IMR-90 (cell line): ENCODE data around the gene HMG20A.

Source experiments
- CEBPB ChIP-seq: IDR thresholded peaks from 2 replicates; pipeline ENCODE4 v1.6.1; 2012; ENCODE audit warnings: low read depth, low read length, improper control_type of control experiment
- CHD1 ChIP-seq: IDR thresholded peaks from 2 replicates; pipeline ENCODE4 v1.6.1; 2012; ENCODE audit warnings: low read depth, low read length, improper control_type of control experiment
- CTCF ChIP-seq: conservative IDR thresholded peaks from 2 replicates; pipeline ENCODE4 v1.5.1; 2012; ENCODE audit warnings: mild to moderate bottlenecking, low read depth, low read length, improper control_type of control experiment
- FOS ChIP-seq: fragments of 150-350 bp; IDR thresholded peaks from 2 replicates; pipeline ENCODE4 v1.6.1; 2016; ENCODE audit warnings: low read depth, low read length
- MXI1 ChIP-seq: IDR thresholded peaks from 2 replicates; pipeline ENCODE4 v1.6.1; 2012; ENCODE audit warnings: low read depth, mild to moderate bottlenecking, low read length, moderate library complexity, borderline replicate concordance
- NFE2L2 ChIP-seq: fragments of 150-350 bp; IDR thresholded peaks from 2 replicates; pipeline ENCODE4 v1.6.1; 2016; ENCODE audit warnings: low read depth, mild to moderate bottlenecking, low read length
- POLR2A ChIP-seq: IDR thresholded peaks from 2 replicates; pipeline ENCODE4 v1.6.1; 2012; ENCODE audit warnings: mild to moderate bottlenecking, low read depth, low read length
- RAD21 ChIP-seq: IDR thresholded peaks from 2 replicates; pipeline ENCODE4 v1.6.1; 2012; ENCODE audit warnings: low read length, improper control_type of control experiment
- RCOR1 ChIP-seq: IDR thresholded peaks from 2 replicates; pipeline ENCODE4 v1.6.1; 2012; ENCODE audit warnings: mild to moderate bottlenecking, low read length, improper control_type of control experiment; ENCODE audit not compliant: insufficient replicate concordance
- RFX5 ChIP-seq: IDR thresholded peaks from 2 replicates; pipeline ENCODE4 v1.8.0; 2012; ENCODE audit warnings: low read depth, mild to moderate bottlenecking, low read length, moderate library complexity
- SMC3 ChIP-seq: fragments of 150-350 bp; IDR thresholded peaks from 2 replicates; pipeline ENCODE4 v1.6.1; 2016; ENCODE audit warnings: low read depth, mild to moderate bottlenecking, antibody characterized with exemption, low read length, moderate library complexity
- TF ChIP-seq, protein P1 (sequence below): fragments of 150-350 bp; IDR thresholded peaks from 2 replicates; pipeline ENCODE4 v1.6.1; 2017; ENCODE audit warnings: mild to moderate bottlenecking, antibody characterized with exemption, low read length, low read depth

- TF ChIP-seq CHD1, result no peak
- TF ChIP-seq POLR2A, result no peak
- TF ChIP-seq CEBPB, result peak; percentile 81
- 0 out of 2 replicates have a peak, but pooled peaks have one; percentile 14 for TF ChIP-seq FOS
- no peak for TF ChIP-seq CTCF
- TF ChIP-seq RAD21, result no peak
- TF ChIP-seq, protein P1, sequence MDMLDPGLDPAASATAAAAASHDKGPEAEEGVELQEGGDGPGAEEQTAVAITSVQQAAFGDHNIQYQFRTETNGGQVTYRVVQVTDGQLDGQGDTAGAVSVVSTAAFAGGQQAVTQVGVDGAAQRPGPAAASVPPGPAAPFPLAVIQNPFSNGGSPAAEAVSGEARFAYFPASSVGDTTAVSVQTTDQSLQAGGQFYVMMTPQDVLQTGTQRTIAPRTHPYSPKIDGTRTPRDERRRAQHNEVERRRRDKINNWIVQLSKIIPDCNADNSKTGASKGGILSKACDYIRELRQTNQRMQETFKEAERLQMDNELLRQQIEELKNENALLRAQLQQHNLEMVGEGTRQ, result no peak
- no peak for TF ChIP-seq MXI1
- TF ChIP-seq SMC3, result no peak
- no peak for TF ChIP-seq NFE2L2
- no peak for TF ChIP-seq RFX5
- no peak for TF ChIP-seq RCOR1
These were observed 17.8 kb upstream of the HMG20A start for GRCh38 chr15:77402740-77403379.
